Left hindlimb (tissue), 1 donor: ENCODE data around the gene LAMTOR5.
"Not testable (repeated sequence)": the region's sequence is repeated elsewhere in the genome, so short reads cannot be mapped to it uniquely, and the experiment has no call there.

ENCODE experiments used
- DNase-seq: peaks from one replicate; pipeline ENCODE4 v3.0.0-alpha.2; 2018

Gene LAMTOR5

GRCh38 chr1:110407260-110408210 lies at the start of gene LAMTOR5:
Gene LAMTOR5, minus strand, starts transcription at chr1:110407694. Its CDS starts 74 bp downstream, at chr1:110407620.
- peak; percentile 96 for DNase-seq

DNA sequence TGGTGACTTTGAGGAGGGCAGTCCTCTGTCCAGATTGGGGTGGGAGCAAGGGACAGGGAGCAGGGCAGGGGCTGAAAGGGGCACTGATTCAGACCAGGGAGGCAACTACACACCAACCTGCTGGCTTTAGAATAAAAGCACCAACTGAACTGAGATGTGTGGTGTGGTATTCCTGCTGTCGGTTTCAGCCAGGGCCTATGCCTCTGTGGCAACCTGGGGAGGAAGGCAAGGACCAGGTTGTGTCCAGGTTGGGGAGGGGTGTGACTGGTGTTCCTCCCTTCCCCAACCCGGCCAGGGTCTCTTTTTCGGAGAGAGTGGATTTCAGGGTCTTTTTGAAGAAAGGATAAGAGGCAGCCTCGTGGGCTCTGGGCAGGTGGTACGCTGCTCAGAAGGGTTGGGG lies 49.7 kb upstream of the LAMTOR5 start:
- DNase-seq = no peak

DNA sequence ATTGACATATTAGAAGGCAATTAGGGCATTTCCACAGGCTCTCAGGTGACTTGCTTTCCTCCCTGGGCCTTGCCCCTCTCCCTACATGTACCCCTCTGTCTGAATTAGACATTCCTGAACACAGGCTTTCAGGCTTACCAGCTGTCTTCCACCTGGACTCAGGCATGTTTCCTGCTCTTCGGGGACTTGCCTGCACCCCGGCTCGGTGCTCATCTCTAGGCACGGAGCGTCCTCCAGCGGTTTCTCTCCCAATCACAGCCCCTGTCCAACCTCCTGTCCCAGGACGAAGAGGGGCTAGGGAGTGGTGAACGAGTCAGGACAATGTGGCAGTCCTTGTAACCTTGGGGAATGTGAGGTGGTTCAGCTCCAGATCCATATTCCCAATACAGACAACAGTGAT lies 47.7 kb upstream of the LAMTOR5 start:
- no peak for DNase-seq

DNA sequence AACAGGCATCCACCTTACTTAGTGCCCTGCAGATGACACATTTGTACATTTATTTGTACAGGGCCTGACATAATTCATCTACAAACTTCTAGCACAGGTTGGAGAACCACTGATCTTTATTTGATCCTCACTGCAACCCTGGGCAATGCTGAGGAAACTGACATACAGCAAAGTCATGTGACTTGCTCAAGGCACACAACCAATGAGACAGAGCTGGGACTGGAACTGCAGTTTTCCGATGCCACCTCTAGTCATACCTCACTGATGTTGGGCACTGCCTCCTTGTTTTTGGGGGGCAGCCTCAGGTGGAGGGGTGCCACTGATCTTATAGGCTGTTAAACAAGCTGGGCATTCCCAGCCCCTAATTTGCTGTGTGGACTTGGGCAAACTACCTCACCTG lies 46.8 kb upstream of the LAMTOR5 start:
- no peak for DNase-seq

- no peak for DNase-seq
Observed at GRCh38 chr1:110453829-110454228, 46.3 kb upstream of the LAMTOR5 start.

GRCh38 chr1:110452330-110452729 lies 44.8 kb upstream of the LAMTOR5 start:
- no peak for DNase-seq

GRCh38 chr1:110450929-110451328 lies 43.4 kb upstream of the LAMTOR5 start, which contains the start of gene PROK1:
Gene PROK1, plus strand, starts transcription at chr1:110451149. Its CDS starts 68 bp downstream, at chr1:110451217.
- DNase-seq = no peak

GRCh38 chr1:110449661-110450651 lies 42.5 kb upstream of the LAMTOR5 start:
- DNase-seq = no peak

- DNase-seq = no peak
Observed at GRCh38 chr1:110444561-110444960, 37.1 kb upstream of the LAMTOR5 start.

DNA sequence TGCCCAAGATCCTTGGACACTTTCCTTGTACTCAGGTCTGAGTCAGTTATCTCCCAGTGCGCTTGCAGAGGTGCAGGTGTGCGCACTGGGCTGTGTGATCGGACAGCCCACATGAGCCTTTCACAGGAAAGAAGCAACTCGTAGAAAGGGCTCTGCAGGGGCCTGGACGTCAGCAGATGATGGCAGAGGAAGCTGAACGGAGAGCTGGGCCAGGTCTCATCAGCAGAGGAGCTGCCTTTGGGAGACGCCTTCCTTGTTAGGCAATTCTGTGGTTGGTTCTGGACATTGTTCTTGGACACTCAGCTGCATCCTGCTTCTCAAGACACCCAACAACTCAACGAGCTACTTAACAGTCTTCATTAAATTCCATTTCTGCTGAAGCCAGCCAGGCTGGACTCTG lies 36.0 kb upstream of the LAMTOR5 start:
- DNase-seq = no peak

DNA sequence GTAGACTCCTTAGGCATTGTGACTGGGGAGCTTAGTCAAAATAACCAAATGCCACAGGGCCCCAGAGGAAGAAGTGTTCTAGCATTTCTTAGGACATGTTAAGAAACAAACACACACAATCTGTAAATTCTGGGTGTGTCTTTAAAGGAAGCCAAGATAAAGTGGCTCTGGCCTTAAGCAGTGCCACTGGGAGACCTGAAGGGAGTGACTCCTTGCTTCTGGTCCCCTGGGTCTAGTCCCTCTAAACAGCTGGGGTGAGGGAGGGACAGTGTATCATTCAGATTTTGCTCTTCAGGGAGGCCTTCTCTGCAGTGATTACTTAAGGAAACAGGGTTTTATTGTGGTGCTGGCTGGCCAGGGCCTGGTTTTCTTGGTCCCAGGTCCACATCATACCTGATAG lies 34.4 kb upstream of the LAMTOR5 start:
- no peak for DNase-seq

- no peak for DNase-seq
Observed at GRCh38 chr1:110440877-110441276, 33.4 kb upstream of the LAMTOR5 start.

DNA sequence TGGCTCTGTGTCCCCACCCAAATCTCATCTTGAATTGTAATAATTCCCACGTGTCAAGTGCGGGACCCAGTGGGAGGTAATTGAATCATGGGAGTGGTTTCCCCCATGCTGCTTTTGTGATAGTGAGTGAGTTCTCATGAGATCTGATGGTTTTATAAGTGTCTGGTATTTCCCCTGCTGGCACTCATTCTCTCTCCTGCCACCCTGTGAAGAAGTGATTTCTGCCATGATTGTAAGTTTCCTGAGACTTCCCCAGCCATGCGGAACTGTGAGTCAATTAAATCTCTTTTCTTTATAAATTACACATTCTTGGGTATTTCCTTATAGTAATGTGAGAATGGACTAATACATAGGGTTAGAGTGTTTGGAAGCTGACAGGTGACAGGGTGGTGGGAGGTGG lies 32.4 kb upstream of the LAMTOR5 start:
- not testable (repeated sequence) for DNase-seq

DNA sequence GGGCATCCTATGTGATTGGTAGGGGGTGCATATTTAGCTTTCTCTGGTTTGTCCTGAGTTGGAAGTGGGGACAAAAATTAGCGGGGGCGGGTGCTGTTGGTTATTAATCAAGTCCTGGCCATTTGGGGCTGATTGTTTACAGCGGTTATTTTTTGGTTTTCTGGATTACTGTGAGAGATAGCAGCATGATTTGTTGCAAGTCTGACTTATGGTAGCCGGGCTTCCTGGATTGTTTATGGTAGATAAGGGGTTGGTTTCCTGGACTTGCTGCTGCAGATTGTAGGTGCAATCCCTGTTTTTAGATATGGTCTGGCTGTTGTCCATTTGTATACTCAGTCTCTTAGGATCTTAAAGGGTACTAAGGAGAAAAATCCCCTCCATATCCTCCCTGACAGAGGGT lies 31.4 kb upstream of the LAMTOR5 start:
- no peak for DNase-seq

- not testable (repeated sequence) for DNase-seq
Observed at GRCh38 chr1:110437645-110438299, 30.3 kb upstream of the LAMTOR5 start.

DNA sequence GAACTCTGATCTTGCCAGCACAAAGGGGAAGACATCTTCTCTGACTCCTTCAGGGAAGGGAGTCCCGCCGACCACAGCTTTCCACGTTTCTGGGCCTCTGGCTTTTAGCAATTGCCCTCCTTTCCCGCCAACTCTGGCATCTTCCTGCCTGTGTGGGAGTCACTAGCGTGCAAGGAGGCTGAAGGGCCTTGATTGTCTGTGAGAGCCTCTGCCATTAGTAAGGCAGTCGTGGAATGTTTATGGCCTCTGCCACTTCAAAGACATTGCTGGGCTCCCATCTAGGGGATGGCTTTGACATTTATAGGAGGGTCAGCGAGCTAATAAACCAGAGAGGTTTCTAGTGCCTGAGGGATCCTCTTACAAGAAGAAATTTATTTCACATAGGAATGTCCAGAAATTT lies 29.1 kb upstream of the LAMTOR5 start:
- no peak for DNase-seq

GRCh38 chr1:110434946-110435345 lies 27.5 kb upstream of the LAMTOR5 start:
- DNase-seq = no peak

- no peak for DNase-seq
Observed at GRCh38 chr1:110433803-110434202, 26.3 kb upstream of the LAMTOR5 start.

- no peak for DNase-seq
Observed at GRCh38 chr1:110433213-110433612, 25.7 kb upstream of the LAMTOR5 start.

GRCh38 chr1:110430901-110431300 lies 23.4 kb upstream of the LAMTOR5 start:
- no peak for DNase-seq

GRCh38 chr1:110430366-110430765 lies 22.9 kb upstream of the LAMTOR5 start:
- DNase-seq = no peak

- DNase-seq = no peak
Observed at GRCh38 chr1:110428946-110429345, 21.5 kb upstream of the LAMTOR5 start.

GRCh38 chr1:110426854-110427253 lies 19.4 kb upstream of the LAMTOR5 start:
- no peak for DNase-seq
